A549 (cell line): Measurements from ENCODE around the gene NOTCH3. TPM values are rescaled to one million over a fixed set of nuclear protein-coding genes. Genes with fewer than 3 reads are reported as not detected.

ENCODE experiments used
- ATAC-seq, 2 experiments: fragments of 200-7000 bp in 1 of 2; fragments of >200 bp in 1 of 2; cut with Nextera tagmentation in 1 of 2; cut with Tn5 transposase in 1 of 2; 3 replicates each; pipeline versions ENCODE4 v1.8.0 to v1.9.1; 2018 to 2020; ENCODE audit warnings: mild to moderate bottlenecking in 1 of 2, moderate library complexity in 1 of 2
- CTCF ChIA-PET: fragments of 300-600 bp; sonication (Branson Sonifier 250); formaldehyde crosslinking; extraction: SDS; loops from one replicate; lab custom pipeline; 2021; ENCODE audit warnings: antibody characterized with exemption, inconsistent platforms; lab: Yijun Ruan, JAX
- POLR2A ChIA-PET: fragments of 350-600 bp; formaldehyde crosslinking; extraction: SDS; loops from one replicate; lab custom pipeline; 2021; ENCODE audit warnings: antibody characterized with exemption, inconsistent platforms; lab: Yijun Ruan, JAX
- DNase-seq, 2 experiments: peaks; one replicate each; pipeline versions ENCODE4 v3.0.0 to v3.0.0-alpha.2; 2011 to 2016; ENCODE audit warnings: low read depth in 1 of 2, low spot score in 1 of 2
- FAIRE-seq: peaks from 2 replicates; lab custom pipeline; 2011; peaks lifted over from hg19 to GRCh38; lab: Jason Lieb, UNC
- H3K27ac ChIP-seq, 2 experiments: fragments of >200 bp; sonication (Bioruptor Twin); formaldehyde crosslinking; 3 replicates each; pipeline ENCODE4 v1.5.1; 2016 to 2017
- H3K4me1 ChIP-seq: fragments of >200 bp; sonication (Bioruptor Twin); formaldehyde crosslinking; 3 replicates; pipeline ENCODE4 v1.6.1; 2016
- H3K4me2 ChIP-seq: fragments of >200 bp; sonication (Bioruptor Twin); formaldehyde crosslinking; 3 replicates; pipeline ENCODE4 v1.6.1; 2016
- H3K4me3 ChIP-seq: fragments of >200 bp; sonication (Bioruptor Twin); formaldehyde crosslinking; 3 replicates; pipeline ENCODE4 v1.5.1; 2016
- H3K9me3 ChIP-seq: fragments of >200 bp; sonication (Bioruptor Twin); formaldehyde crosslinking; 3 replicates; pipeline ENCODE4 v1.6.1; 2016
- CBX2 ChIP-seq: fragments of 200-600 bp; sonication (generic); IDR thresholded peaks from 2 replicates; pipeline ENCODE4 v1.6.1; 2016; ENCODE audit warnings: low read depth, mild to moderate bottlenecking, borderline replicate concordance
- CBX8 ChIP-seq: fragments of 200-600 bp; sonication (generic); IDR thresholded peaks from 2 replicates; pipeline ENCODE4 v1.6.1; 2016
- CHD4 ChIP-seq: fragments of 200-600 bp; sonication (generic); IDR thresholded peaks from 2 replicates; pipeline ENCODE4 v1.6.1; 2016; ENCODE audit warnings: antibody characterized with exemption, mild to moderate bottlenecking, borderline replicate concordance
- CTCF ChIP-seq: fragments of >200 bp; sonication (Bioruptor Twin); formaldehyde crosslinking; IDR thresholded peaks from 3 replicates; pipeline ENCODE4 v1.5.1; 2016
- EHMT2 ChIP-seq: fragments of 200-600 bp; sonication (generic); IDR thresholded peaks from 2 replicates; pipeline ENCODE4 v1.6.1; 2016; ENCODE audit warnings: antibody characterized with exemption, low read depth, mild to moderate bottlenecking, moderate library complexity
- HEYL ChIP-seq: fragments of 250-450 bp; sonication (Bioruptor Pico); IDR thresholded peaks from 2 replicates; pipeline ENCODE4 v1.8.0; 2021; ENCODE audit warnings: mild to moderate bottlenecking, moderate library complexity
- HOXA7 ChIP-seq: fragments of 250-450 bp; sonication (Bioruptor Pico); IDR thresholded peaks from 2 replicates; pipeline ENCODE4 v1.5.0; 2020; ENCODE audit warnings: mild to moderate bottlenecking, moderate library complexity
- HOXB5 ChIP-seq: fragments of 250-450 bp; sonication (Bioruptor Pico); IDR thresholded peaks from 2 replicates; pipeline ENCODE4 v1.5.0; 2020; ENCODE audit warnings: mild to moderate bottlenecking, moderate library complexity
- JUN ChIP-seq, 2 experiments: fragments of >200 bp; sonication (Bioruptor Twin); formaldehyde crosslinking; IDR thresholded peaks; 2 replicates in 1 of 2; 3 replicates in 1 of 2; pipeline ENCODE4 v1.6.1; 2016 to 2017
- JUNB ChIP-seq: fragments of >200 bp; sonication (Bioruptor Twin); formaldehyde crosslinking; IDR thresholded peaks from 2 replicates; pipeline ENCODE4 v1.6.1; 2016
- KDM5A ChIP-seq: fragments of 200-600 bp; sonication (generic); IDR thresholded peaks from 2 replicates; pipeline ENCODE4 v1.6.1; 2016; ENCODE audit warnings: antibody characterized with exemption, mild to moderate bottlenecking
- RARB ChIP-seq: fragments of 250-450 bp; sonication (Bioruptor Pico); IDR thresholded peaks from 2 replicates; pipeline ENCODE4 v1.8.0; 2021; ENCODE audit warnings: mild to moderate bottlenecking, moderate library complexity
- ZC3H11A ChIP-seq: fragments of 450-650 bp; IDR thresholded peaks from 2 replicates; pipeline ENCODE4 v1.6.1; 2014; ENCODE audit warnings: antibody characterized with exemption, mild to moderate bottlenecking
- WGBS: methylation state at CpG from one replicate; pipeline ENCODE4 v1.1.6; 2017; ENCODE audit errors: missing lambda C conversion rate; 5-methylcytosine and 5-hydroxymethylcytosine counted together
- polyA plus RNA-seq, 4 experiments: library from polyadenylated mRNA; depleted of rRNA in 3 of 4; stranded (reverse); fragments of >200 nt; fragmentation: RNase III in 1 of 4; extraction: RNeasy Plus Mini Kit Qiagen cat#74134 plus additional on column Dnase treatment in 1 of 4; gene quantifications; 2 replicates in 3 of 4; 3 replicates in 1 of 4; pipeline ENCODE4 v1.2.3, GENCODE V29; 2011 to 2017
- TF ChIP-seq, protein P1 (sequence below): IDR thresholded peaks from 2 replicates; pipeline ENCODE4 v1.6.1; 2012

NOTCH3 gene
- polyA plus RNA-seq, 2 of the 4 experiments (the other 2 are of a cell fraction) = 9.5 to 14.7 TPM

DNA sequence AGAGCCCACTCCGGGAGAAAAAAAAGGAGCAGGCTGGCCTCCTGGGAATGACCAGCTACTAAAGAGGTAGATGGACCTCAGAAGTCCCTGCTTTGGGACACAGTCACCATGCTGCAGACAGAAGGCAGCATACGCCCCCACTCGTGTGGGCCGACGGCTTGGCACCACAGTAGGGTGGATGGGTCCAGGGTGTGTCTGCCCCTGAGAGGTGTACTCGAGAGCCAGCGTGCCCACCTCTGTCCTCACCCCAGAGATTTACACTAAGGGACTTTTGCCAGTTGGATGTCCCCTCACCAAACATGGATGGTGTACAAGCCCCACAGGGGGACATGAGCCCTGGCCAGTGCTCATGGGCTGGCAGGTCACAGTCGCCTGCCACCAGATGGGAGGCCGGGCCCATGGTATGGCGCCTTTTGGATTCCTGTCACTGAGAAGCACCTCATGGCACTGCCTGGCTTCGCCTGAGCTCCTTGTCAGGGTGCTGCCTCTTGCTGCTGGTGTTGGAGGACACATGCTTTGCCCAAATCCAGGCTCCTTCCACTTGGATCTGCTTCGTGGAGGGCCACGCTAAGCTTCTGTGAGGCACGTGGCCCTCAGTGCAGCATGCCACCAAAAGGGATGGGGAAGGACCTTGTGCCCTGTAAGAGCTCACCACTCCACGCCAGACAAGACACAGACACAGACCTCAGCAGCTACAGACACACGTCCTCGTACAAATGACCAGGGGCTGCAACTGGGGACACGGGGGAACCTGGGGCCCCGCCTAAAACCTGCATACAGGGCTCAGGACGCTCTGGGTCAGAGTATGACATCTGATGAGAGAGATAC lies 44.8 kb upstream of the NOTCH3 start:
- 89% methylated on average over 11 of the region's 20 CpGs for WGBS
- ChIA-PET POLR2A (no interaction called here), CTCF (interaction anchor here (1.0 to 1.2 kb wide), 2 partner anchors 15 to 68 kb away, joined by 3 to 9 read pairs; no protein-coding TSS in a partner anchor)
- FAIRE-seq = no peak
- Histone ChIP-seq H3K4me1 (peaks cover 33% of the 10 kb centered on the region), H3K9me3 (no peaks in the 10 kb centered on the region), H3K4me2 (no peak overlapping the region), H3K4me3 (no peak overlapping the region), H3K27ac (no peak overlapping the region)
- no peak for ATAC-seq
- TF ChIP-seq HOXB5 (no peak), CHD4 (no peak), CTCF (no peak), KDM5A (no peak), EHMT2 (no peak), JUN (IDR thresholded peaks at IDR 0.05) (no peak), RARB (CRISPR knock-in tag) (no peak)
- TF ChIP-seq, protein P1, sequence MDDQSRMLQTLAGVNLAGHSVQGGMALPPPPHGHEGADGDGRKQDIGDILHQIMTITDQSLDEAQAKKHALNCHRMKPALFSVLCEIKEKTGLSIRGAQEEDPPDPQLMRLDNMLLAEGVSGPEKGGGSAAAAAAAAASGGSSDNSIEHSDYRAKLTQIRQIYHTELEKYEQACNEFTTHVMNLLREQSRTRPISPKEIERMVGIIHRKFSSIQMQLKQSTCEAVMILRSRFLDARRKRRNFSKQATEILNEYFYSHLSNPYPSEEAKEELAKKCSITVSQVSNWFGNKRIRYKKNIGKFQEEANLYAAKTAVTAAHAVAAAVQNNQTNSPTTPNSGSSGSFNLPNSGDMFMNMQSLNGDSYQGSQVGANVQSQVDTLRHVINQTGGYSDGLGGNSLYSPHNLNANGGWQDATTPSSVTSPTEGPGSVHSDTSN = no peak
- DNase-seq = no peak

DNA sequence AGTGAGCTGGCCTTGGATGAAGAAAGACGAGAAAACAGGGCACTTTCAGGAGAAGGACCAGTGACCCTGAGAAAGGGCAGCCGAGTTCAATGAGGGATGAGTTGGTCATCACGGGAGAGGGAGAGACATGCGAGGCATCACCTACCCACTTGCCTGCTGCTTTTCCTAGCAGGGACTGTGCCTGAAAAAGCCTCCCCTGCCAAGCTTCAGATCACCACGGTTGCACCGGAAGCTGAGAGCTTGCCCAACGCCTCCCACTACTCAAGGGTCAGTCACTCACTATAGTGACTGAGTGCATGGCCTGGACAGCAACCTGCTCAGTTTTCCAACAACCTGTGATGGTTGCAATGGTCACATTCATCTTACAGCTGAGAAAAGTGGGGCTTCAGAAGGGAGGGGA lies 44.0 kb upstream of the NOTCH3 start:
- TF ChIP-seq HEYL (no peak), CBX2 (no peak)
- no peak for DNase-seq
- ChIA-PET POLR2A (no interaction called here), CTCF (interaction anchor here (1.0 to 1.8 kb wide), 3 partner anchors 8 to 67 kb away, joined by 3 to 9 read pairs (median 3); no protein-coding TSS in a partner anchor)
- FAIRE-seq = no peak
- peaks cover 26% of the 10 kb centered on the region for H3K4me1 ChIP-seq
- no peak overlapping the region for H3K27ac ChIP-seq
- WGBS = 92% methylated on average over 7 of the region's 7 CpGs
- no peaks in the 10 kb centered on the region for H3K9me3 ChIP-seq
- no peak overlapping the region for H3K4me2 ChIP-seq
- H3K4me3 ChIP-seq = no peak overlapping the region
- no peak for ATAC-seq

DNA sequence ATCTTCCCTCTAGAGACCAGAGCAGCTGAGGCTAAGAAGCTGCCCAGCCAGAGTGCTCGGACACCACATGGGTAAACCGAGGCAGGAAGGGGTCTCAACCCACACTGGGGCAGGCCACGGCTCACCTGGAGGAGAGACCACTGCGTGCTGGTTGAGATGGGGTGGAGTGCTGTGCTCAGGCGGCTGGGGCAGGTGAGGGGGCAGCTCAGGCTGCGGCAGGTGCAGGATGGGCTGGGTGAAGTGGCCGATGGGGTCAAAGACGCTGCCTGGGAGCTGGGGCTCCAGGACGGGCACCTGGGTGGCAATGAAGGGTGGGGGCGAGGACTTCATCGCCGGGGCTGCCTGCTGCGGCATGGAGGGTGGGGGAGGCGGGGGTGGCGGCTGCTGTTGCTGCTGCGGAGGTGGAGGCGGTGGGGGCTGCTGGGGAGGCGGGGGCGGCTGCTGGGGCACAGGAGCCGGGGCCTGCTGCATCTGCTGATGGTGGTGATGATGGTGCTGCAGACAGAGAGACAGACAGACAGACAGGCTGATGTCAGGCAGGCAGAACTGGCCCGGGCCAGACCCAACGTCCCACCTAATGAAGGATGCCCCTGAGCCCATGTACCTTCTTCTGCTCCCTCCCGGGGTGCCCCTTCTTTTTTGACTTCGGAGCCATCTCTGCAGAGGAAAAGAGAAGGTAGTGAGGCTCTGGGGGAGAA lies 43.5 kb upstream of the NOTCH3 start:
- Histone ChIP-seq H3K4me2 (no peak overlapping the region), H3K27ac (no peak overlapping the region), H3K4me3 (no peak overlapping the region), H3K4me1 (peaks cover 20% of the 10 kb centered on the region), H3K9me3 (no peaks in the 10 kb centered on the region)
- ChIA-PET POLR2A (no interaction called here), CTCF (interaction anchor here (0.5 to 1.8 kb wide), 2 partner anchors 8 to 37 kb away, joined by 3 read pairs; no protein-coding TSS in a partner anchor)
- DNase-seq (no peak), FAIRE-seq (no peak), ATAC-seq (no peak)
- WGBS = 77% methylated on average over 5 of the region's 24 CpGs
- TF ChIP-seq JUNB = no peak
- no peak for TF ChIP-seq CBX8
- no peak for TF ChIP-seq HOXA7 (CRISPR knock-in tag)

DNA sequence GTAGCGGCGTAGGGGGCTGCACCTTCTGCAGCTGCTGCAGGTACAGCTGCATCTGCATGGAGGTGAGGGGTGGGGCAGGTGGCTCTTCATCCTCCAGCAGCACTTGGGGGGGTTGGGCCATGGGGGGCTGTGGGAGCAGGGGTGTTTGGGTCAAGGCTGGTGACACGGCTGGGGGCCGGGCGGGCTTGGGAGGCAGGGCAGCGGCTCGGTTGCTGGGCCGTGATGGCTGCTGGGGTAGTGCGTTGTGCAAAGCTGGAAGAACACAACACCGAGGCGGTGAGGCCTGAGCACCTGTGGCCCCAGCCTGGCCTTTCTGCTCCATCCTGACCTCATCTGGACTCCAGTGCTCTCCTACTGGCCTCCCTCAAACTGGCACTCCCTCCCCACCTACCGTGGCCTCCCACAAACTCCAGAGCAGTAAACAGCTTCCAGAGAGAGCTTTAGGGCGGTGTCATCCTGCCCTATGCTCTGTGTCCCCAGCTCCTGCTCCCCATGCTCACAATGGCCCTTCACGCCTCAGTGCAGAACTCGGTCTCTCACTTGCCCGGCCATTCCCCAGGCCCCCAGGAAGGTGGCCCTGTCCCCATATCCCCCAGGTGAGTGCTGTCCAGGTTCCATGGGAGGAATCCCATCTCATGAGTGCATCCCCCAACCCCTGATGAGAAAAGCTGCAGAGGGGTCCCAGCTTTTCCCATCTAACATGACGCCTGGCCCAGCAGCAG lies 42.6 kb upstream of the NOTCH3 start:
- no peak overlapping the region for H3K27ac ChIP-seq
- H3K4me2 ChIP-seq = no peak overlapping the region
- DNase-seq = no peak
- POLR2A ChIA-PET = no interaction called here
- WGBS = 90% methylated on average over 8 of the region's 17 CpGs
- ATAC-seq = no peak
- peaks cover 12% of the 10 kb centered on the region for H3K4me1 ChIP-seq
- no peak for FAIRE-seq
- H3K4me3 ChIP-seq = no peak overlapping the region
- H3K9me3 ChIP-seq = no peaks in the 10 kb centered on the region
- CTCF ChIA-PET = interaction anchor here (0.5 to 1.8 kb wide), 2 partner anchors 9 to 36 kb away, joined by 3 read pairs; no protein-coding TSS in a partner anchor
- TF ChIP-seq ZC3H11A = no peak
- TF ChIP-seq KDM5A = no peak
